Measurements from ENCODE around the gene GCDH. TPM values are rescaled to one million over a fixed set of nuclear protein-coding genes. Genes with fewer than 3 reads are reported as not detected.
"Not testable (repeated sequence)": the region's sequence is repeated elsewhere in the genome, so short reads cannot be mapped to it uniquely, and the experiment has no call there.

GCDH gene
- total RNA-seq, 1 donor from 2014 or later: 16.1 TPM

DNA sequence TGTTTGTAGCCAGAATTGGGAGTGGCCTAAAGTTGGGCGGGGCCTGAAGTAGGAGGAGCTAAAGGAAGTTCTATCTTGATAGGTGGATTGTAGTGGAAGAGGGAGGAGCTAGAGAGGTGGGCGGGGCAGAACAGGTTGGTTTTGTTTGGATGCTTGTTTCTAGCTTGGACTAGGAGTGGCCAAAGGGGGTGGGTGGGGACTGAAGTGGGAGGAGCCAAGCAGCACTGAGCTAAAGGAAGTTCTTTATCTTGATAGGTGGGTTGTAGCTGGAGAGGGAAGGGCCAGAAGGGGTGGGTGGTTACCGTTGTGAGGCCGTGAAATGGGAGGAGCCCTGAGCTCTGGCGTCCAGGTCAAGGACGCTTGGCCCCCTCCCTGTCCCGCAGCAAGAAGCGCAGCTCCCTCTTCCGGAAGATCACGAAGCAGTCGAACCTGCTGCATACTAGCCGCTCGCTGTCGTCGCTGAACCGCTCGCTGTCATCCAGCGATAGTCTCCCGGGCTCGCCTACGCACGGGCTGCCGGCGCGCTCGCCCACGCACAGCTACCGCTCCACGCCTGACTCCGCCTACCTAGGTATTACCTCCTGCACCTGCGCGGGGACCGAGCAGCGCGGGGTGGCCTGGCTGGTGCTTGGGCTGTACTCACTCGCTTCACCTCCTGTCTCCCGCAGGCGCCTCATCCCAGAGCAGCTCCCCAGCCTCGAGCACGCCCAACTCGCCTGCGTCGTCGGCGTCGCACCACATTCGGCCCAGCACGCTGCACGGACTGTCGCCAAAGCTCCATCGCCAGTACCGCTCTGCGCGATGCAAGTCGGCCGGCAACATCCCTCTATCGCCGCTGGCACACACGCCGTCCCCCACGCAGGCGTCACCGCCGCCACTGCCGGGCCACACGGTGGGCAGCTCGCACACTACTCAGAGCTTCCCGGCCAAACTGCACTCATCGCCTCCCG, 17.7 kb upstream of the GCDH start:
- ATAC-seq: peak; percentile 80

DNA sequence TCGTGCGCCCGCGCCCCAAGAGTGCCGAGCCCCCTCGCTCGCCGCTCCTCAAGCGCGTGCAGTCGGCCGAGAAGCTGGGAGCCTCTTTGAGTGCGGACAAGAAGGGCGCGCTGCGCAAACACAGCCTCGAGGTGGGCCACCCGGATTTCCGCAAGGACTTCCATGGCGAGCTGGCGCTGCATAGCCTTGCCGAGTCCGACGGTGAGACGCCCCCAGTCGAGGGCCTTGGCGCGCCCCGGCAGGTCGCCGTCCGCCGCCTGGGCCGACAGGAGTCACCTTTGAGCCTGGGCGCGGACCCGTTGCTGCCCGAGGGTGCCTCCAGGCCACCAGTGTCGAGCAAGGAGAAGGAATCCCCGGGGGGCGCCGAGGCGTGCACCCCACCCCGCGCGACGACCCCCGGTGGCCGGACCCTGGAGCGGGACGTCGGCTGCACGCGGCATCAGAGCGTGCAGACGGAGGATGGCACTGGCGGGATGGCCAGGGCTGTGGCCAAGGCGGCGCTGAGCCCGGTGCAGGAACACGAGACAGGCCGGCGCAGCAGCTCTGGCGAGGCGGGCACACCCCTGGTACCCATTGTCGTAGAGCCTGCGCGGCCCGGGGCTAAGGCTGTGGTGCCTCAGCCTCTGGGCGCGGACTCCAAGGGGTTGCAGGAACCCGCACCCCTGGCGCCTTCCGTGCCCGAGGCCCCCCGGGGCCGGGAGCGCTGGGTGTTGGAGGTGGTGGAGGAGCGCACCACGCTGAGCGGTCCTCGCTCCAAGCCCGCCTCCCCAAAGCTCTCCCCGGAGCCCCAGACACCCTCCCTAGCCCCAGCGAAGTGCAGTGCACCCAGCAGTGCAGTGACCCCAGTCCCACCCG, 16.8 kb upstream of the GCDH start:
- ATAC-seq: peak; percentile 3

DNA sequence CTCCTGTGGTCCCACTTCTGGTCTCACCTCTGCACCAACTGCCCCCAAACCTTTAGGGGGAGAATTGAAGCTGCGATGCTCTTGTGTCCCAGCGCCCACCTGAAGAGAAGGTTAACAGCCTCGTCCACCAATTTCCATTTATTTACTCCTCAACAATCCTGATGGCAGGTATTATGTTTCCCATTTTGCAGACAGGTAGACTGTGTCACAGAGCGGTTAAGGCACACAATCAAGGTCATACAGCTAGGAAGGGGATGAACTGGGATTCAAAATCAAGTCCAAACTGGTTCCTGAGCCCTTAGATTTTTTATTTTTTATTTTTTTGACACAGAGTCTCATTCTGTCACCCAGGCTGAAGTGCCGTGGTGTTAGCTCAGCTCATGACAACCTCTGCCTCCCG, 15.9 kb upstream of the GCDH start:
- ATAC-seq: no peak

DNA sequence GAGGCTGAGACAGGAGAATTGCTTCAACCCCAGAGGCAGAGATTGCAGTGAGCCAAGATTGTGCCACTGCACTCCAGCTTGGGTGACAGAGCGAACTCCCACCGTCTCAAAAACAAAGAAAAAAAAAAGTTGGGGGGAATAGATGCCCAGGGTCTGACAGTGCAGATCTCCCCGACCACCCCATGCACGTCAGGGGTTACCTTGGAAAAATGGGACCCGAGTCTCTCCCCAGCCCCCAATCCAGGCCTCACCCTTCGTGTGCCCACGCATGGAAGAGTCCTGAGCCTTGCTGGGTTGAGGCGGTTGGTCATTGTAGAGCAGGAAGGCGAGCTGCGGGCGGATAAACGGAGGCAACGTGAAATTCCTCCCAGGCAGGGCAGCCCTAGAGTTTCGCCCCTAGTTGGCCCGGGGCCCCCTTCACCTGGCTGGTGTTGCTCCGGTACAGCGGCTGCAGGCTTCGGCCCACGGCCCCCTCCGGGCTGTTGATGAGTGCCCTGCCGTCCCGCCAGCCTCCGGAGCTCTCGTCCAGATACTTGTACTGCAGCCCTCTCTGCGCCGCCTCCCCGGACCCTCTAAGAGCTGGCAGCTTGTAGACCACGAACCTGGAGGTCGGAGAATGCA, 10.3 kb upstream of the GCDH start:
- ATAC-seq: peak; percentile 21

DNA sequence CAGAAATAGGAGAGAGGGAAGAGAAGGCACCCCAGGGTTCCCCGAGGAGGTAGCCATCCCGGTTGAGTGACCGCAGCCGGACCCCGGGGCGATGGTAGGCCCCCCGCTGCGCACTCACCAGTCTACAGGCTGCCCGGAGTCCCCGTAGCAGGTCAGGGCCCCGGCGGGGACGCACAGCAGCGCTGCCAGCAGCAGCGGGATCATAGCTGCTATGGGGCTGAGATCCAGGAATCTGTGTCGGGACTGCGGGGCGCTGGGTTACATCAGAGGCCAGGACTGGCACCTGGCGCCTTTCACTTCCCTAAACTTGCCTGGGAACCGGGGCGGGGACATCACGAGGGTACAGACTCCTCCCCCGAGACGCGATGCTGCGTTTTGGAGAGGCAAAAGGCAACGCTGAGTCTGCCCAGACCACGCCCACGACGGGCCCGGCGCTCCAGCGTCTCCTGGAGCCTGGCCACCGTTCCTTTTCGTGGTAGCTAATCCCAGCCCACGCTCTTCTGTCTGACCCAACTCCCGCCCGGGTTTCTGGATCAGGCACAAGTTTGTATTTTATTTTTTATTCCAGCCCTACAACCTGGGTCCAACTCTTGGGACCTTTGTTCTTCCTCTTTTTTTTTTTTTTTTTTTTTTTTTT, 9.7 kb upstream of the GCDH start, which contains the start of gene DNASE2:
Gene DNASE2, minus strand, starts transcription at position 278 of the 637 bp plus-strand sequence. Its CDS starts 74 bp downstream, at position 204.
- ATAC-seq: peak; percentile 87

DNA sequence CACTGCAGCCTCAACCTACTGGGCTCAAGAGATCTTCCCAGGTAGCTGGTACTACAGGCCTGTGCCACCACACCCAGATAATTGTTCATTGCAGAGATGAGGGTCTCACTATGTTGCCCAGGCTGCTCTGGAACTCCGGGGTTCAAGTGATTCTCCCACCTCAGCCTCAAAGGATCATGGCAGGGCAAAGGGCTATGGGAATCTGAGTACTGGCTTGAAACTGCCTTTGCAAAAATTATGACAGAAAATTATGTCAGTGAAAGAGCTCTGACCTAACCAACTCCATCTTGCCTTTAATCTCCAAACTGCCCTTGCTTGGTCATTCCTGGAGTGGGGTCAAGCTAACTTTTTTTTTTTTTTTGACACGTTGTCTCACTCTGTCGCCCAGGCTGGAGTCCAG, 8.4 kb upstream of the GCDH start:
- no peak for ATAC-seq

DNA sequence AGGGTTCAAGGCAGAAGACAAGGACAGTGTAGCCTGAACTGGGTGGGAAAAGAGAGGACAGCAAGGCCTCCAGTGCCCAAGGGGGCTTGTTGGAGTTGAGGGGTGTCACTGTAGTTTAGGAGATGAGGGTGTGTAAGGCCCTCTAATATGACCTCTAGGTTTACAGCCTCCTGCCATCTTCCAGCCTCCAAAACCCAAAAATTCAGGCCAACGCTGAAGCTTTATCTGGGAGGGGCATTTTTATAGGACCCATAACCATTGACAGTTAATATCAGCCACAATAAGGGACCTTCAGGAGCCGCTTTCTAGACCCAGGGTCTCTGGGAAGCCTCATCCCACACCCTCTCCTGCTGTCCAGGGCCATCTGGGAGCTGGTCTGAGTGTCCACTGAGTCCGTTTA, 6.8 kb upstream of the GCDH start:
- ATAC-seq: no peak

DNA sequence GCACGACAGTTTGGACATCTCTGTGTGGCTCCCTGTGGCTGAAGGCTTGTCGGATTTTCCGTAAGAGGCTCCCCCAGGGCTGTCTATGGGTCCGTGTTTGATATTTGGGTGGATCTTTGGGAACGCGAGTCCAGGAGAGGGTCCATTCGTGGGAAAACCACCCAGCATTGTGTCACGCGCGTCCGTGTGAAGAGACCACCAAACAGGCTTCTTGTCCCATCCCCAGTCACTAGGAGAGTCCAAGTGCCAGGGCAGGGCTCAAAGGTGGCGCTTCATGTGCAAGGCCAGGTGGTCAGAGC, 6.4 kb upstream of the GCDH start:
- no peak for ATAC-seq

DNA sequence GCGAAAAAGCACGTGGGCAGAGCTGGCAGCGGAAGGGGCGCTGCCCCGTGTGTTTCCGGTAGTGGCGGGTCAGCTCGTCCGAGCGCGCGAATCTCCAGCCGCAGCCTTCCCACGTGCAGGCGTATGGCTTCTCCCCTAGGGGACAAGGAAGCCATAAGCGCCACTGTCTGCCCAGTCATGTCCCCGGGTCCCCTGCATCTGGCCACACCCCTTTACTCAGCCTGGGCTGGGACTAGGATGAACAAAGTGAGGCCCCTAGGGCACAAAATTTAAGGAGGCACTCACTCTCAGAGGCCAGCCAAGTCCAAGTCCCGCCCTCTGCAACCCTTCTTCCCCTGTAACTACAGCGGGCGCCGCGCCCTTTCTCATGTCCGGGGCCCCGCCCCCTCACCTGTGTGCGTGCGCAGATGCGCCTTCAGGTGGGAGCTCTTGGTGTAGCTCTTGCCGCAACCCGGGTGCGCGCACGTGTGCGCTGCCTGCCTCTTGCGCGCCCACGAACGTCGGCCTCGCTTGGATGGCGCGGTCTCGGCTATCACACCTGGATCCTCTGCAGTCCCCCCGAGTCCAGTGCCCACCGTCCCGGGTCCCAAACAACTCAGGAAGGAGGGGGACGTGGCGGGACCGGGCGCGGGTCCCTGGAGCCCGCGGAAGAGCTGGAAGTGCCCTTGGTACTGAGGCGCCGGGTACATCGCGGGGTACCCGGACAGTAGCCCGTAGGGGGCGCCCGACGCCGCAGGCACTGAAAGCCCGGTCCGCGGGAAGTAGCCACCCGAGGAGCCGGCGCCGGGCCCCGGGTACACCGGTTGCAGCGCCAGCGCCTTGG, 5.8 kb upstream of the GCDH start:
- peak; percentile 82 for ATAC-seq

DNA sequence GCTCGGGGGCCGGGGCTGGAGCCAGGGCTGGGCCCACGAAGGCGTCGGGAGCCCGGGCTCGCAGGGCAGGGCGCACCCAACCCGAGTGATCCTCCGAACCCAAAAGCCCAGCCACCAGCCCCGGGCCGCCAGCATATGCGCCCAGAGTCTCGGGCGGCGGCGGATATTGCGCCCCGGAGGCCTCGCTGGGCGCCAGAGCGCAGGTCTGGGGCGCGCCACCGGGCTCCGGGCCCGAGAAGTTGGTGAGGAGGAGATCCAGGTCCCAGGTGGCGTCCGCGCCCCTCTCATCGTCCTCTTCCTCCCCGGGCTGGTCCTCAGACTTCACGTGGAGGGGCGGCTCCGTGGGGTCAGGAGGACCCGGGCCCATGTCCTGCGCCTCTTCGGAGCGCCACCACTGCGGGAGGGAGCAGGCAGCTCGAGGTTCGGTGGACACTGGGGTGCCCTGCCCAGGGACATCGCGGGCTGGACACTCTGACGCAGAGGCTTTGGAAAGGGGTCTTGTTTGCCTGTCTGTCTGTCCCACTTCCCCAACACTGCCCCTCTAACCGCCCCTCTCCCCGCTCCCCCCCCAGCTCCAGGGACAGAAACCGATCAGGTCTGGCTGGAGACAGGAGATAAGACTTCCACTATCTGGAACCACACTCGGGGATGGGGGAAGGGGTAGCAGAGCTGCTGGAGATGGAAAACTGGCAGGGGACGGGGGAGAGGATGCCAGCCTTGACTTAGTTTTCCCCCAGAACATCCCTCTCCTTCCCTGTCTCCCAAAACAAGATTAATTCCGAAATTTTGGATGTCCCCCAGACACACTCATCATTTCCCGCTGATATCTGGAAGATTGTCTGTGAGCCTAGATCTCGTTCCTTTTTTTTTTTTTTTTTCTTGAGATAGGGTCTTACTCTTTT, 5.0 kb upstream of the GCDH start:
- ATAC-seq: no peak

DNA sequence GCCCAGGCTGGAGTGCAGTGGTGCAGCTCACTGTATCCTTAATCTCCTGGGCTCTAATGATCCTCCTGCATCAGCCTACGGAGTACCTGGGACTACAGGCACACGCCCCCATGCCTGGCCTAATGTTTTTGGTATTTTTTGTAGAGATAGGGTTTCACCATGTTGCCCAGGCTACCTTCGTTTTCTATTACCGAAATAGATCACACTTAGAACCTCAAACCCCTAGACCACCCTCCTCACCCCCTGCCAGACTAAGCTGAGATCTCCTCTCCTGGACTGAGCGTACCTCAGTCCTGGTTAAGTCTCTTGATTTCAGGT, 4.3 kb upstream of the GCDH start:
- no peak for ATAC-seq

DNA sequence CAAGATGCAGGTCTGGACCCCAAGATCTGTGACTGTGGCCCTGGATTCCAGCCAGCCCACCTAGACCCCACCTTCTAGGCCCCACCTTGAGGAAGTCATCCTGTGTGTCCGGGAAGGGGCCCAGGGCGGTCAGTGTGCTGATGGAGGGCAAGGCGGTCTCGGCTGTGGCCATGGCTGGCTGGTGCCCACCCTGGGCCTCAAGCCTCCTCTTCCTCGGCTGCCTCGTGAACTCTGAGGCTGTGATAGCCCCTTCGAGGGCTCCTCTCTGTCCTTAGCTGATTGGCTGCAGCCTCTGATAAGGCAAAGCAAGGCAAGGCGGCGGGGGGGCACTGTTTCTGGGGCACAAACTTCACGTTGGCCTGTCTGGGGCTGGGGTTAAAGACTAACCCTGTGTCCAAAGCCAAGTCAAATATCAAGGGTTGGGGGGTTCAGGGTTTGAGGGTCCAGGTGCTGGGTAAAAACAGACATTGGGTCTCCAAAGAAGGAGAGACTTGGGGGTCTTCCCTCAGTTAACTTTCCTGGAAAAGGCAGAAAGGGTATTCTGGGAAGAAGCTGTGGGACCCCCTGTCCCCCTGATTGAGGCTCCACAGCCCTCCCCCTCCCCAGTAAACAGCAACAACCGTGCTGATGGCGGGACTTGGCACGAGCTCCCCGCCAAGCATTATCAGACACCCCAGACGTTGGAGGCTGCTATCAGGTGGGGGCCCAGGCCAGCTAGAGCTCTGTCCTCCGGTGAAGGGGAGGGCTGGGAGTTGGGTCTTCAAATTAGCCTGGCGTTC, 3.8 kb upstream of the GCDH start, which contains the start of gene KLF1:
Gene KLF1, minus strand, starts transcription at position 233 of the 779 bp plus-strand sequence. Its CDS starts 61 bp downstream, at position 172.
- ATAC-seq: no peak

DNA sequence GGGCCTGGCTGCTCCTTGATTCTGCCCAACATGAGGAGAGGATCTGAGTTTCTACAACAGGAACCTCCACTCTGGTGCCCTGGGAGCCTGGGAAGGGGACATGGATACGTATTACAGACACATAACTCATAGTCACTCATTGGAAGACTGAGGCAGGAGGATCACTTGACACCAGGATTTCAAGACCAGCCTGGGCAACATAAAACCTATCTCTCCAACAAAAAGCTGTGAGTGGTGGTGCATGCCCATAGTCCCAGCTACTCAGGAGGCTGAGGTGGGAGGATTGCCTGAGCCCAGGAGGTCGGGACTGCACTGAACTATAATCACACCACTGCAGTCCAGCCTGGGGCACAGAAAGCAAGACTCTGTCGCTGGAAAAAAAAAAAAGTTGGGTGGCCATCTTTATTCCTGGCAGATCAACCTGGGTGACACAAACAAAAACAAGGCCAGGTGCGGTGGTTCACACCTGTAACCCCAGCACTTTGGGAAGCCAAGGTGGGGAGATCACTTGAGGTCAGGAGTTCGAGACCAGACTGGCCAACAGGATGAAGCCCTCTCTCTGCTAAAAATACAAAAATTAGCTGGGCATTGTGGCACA, 2.9 kb upstream of the GCDH start:
- no peak for ATAC-seq

DNA sequence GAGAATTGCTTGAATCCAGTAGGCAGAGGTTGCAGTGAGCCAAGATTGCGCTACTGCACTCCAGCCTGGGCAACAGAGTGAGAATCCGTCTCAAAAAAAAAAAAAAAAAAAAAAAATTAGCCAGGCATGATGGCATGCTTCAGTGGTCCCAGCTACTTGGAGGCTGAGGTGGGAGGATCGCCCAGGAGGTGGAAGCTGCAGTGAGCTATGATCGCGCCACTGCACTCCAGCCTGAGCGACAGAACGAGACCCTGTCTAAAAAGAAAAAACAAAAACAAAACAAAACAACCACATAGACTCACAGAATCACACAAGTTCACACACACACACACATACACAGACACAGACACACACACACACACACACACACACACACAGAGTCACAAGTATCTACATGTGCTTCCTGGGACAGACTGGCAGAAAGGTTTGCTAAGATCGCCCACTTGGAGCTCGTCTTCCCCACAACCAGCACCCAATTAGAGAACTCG, 617 bp upstream of the GCDH start:
- ATAC-seq: not testable (repeated sequence)

DNA sequence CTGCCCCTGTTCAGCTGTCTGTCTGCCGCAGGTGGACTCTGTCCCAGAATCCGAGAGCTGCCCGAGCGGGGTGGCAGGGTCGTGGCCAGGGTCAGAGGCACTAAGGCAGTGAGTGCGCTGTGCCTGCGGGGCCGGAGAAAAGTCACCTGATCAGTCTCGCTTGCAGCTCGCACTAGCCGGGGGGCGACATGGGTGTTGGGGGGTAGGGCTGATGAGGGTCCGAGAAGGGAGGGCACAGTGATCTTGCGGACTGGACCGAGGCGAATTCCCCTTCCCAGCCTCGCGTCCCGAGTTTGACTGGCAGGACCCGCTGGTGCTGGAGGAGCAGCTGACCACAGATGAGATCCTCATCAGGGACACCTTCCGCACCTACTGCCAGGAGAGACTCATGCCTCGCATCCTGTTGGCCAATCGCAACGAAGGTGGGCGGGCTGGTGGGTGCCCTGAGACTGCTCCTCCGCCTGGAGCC, 627 bp downstream of the GCDH start:
- ATAC-seq: peak; percentile 5

DNA sequence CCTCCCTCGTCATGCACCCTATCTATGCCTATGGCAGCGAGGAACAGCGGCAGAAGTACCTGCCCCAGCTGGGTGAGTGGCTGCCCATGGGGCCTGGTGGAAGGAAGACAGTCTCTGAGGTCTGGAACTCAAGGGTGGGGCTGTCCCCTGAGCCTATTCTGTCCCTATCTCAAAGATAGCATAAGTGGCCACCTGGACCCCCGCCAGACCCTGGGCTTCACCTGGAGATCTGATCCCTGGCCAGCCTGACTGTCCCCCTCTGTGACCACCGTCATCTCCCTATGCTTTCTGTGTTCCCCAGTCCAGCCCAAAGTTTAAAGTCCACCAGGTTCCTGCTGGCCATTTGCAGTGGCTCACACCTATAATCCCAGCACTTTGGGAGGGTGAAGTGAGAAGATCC, 2.6 kb downstream of the GCDH start:
- ATAC-seq: no peak

DNA sequence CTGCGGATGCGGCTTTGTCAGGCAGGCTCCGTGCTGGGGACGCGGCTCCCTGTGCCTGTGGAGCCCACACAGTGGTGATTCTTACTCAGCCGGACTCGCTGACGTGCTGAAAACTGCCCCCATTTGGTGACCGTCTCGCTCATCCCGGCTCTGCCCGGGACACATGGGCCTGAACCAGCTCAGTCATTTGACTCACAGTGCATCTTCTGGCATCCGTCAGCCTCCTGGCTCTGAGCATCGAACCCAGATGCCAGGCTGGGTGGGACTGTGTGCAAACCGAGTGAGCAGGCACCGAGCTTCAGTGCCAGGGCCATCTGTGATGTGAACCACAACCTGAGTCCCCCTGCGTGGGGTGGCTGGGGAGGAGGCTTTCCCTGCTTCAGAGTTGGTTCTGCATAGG, 5.5 kb downstream of the GCDH start:
- no peak for ATAC-seq

DNA sequence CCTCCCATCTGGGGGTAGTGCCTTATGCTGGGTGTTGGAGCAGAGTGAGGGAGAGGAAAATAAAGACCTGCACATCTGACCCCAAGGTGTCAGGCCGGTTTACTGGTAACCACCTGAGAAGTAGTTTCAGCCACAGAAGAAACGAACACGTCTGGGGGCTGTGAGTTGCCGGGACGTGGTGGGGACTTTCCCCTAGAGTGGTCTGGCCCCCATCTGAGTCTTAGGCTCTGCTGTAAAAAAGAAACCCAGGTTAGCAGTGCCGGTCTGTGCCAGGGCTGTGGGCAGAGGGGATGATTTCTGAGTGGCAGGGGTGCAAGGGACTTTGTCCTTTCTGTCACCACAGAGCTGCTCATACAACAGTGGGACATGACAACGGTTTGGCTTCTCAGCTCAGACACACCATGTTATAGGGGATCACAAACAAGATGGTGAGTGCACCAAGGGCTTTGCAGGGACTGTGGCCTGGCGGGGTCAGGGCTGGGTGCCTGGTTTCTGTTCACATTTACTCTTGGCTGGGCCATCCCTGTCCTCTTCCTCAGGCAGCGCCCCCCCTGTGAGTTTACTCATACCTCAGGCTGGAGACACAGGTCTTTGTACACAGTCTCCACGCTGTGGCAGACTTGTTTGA, 9.0 kb downstream of the GCDH start:
- no peak for ATAC-seq

DNA sequence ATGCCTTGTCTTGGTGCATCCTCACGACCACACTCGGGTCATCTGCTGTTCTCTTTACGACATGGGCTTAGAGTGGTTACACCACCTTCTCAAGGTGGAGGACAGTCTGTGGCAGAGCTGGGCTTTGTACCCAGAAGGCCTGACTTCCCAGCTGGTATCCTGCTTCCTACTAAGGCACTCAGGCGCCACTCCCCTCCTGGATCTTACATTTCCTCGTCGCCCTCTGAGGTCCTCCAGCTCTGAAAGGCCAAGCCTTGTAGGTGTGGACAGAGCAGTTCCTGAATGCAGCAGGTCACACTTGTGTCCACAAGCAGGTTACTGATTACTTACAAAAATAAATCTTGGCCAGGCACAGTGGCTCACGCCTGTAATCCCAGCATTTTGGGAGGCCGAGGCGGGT, 16.2 kb downstream of the GCDH start:
- no peak for ATAC-seq
